AG09319 (cell line): ENCODE measurements around the gene FNDC5.

Experiments used
- DNase-seq: peaks from one replicate; pipeline ENCODE4 v3.0.0-alpha.2; 2010; ENCODE audit warnings: low read depth; ENCODE audit errors: extremely low read depth
- CTCF ChIP-seq: IDR thresholded peaks from 2 replicates; pipeline ENCODE4 v1.5.1; 2011; ENCODE audit warnings: low read depth, mild to moderate bottlenecking, inconsistent platforms, low read length, moderate library complexity

FNDC5 gene

DNA sequence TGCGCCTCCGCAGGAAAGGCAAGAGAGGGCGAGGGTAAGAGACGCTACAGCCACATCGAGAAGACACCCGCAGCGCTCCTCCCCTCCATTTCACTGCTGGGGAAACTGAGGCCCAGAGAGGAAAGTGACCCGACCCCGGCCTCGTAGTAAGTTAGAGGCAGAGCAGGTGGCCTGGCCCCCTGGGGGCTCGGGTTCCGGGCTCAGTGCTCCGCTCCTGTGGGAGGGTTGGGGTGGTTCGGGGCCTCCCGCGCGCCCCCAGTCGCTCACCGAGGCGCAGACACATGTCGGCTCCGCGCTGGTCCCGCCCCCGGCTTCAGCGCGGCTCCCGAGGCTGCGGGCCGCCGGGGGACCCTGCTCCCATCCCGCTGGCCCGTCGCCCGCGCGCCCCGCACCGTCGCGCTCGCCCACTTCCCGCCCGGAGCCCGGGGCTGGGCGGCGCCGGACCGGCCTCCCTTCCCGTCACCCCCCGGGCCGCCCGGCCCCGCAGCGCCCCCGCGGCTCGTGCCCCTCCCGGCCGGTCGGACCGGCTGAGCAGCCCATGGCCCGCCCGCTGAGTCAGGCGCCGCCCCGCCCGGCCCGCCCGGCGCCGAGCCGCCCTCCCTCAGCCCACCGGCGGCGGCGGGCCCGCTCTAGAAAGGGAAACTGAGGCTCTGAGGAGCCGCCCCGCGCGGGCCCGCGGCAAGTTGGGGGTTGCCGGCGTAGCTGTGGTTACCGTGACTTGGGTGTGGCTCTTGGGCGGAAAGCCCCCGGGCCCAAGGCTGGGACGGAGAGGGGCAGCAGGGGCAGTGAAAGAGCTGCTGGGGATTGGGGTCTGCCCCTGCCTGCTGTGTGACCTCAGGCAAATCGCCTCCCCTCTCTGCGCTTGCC is 30.5 kb upstream of the FNDC5 start, which contains the start of gene TMEM54:
TSS of gene TMEM54 (minus strand) at position 434 of the 867 bp plus-strand sequence. CDS start at position 283, 151 bp downstream.
- DNase-seq, result no peak
- no peak for TF ChIP-seq CTCF

DNA sequence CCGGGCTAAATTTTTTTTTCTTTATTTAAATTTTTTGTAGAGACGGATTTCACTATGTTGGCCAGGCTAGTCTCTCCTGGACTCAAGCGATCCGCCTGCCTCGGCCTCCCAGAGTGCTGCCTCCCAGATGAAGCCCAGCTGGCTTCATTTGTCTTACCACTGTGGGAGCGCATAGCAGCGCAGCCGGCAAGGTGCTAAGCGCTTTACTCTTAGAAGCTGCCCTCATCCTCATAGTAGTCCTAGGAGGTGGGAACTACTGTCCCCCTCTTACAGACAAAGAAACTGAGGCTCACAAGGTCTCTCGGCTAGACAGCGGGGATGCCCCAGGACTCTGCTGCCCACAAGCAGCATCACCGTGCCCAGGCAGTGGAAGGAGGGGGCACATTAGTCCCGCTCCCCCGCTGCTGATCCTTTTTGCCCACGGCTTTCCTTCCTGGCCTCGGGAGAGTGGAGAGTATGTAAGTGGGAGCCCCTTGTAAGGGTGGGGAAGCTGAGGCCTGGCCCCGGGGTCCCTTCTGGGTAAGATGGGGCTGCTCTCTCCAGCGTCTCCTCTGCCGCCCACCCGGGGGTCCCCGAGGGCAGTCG is 29.8 kb upstream of the FNDC5 start:
- no peak for DNase-seq
- no peak for TF ChIP-seq CTCF

GRCh38 chr1:32899586-32900296 is 29.0 kb upstream of the FNDC5 start:
- TF ChIP-seq CTCF, result no peak
- DNase-seq, result no peak

DNA sequence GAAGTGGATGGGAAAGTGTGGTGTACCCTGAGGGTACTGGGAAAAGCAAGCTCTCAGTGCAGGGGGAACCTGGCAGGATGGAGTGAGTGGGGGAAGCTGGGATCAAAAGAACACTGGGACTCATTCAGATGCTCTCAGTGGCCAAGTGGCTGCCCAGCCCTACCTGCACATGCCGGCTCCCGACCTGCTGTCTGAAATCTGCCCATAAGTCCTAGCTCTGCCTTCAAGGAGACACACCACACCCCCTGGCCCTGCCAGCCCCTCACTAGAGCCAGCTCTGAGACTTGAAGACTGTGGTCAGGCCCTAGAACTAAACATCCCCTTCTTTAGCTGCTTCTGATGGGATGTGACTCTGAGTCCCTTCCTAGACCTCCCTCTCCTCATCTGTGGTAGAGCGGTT is 28.2 kb upstream of the FNDC5 start:
- TF ChIP-seq CTCF, result no peak
- no peak for DNase-seq

- DNase-seq, result no peak
- no peak for TF ChIP-seq CTCF
These were observed 27.3 kb upstream of the FNDC5 start for GRCh38 chr1:32898056-32898455.

DNA sequence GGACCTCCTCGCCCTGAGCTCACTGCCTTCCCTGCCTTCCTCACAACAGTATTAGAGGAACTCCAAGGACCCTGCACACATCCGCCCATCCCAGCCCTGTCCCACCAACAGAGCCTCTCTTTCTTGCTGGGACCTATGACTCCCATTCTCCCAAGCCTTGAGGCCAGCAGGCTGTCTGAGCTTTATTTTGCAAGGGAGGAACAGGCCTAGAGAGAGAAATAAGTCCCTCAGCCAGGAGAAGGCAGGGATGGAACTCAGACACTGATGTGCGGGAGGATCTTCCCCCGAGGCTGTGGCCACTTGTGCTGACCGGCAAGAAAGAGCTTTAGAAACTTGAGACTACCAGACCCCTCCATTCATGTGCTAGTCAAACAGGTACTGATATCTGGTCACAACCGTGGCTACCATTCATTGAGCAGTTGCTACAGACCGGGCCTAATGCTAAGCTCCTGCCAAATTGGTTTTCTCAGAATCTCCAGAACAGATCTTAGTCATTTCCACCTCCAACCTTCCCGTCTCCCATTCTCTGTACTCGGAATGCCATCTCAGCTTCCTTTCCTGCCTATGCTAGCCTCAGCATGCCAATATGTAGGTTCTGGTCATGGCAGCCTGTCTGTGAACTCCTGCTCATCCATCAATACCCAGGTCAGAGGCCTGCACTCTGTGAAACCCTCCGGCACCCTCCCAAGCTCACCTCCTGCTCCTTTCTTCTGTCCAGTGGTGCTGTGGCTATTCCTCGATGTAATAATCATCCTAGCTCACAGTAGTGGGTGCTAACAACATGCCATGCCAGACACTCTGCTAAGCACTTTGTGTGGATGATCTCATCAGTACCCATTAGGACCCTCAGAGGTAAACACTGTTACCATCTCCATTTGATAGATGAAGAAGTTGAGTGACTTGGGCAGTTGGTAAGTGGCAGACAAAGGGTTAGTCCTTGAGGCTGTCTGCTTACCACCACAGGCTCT is 26.7 kb upstream of the FNDC5 start:
- no peak for TF ChIP-seq CTCF
- no peak for DNase-seq
